H54 (cell line): ENCODE data around the gene RASEF.
"Not testable (repeated sequence)": the region's sequence is repeated elsewhere in the genome, so short reads cannot be mapped to it uniquely, and the experiment has no call there.

Experiments used
- DNase-seq: peaks from one replicate; pipeline ENCODE4 v3.0.0; 2011; ENCODE audit warnings: low spot score, mixed read lengths; ENCODE audit not compliant: insufficient read length
- FAIRE-seq: peaks from 3 replicates; lab custom pipeline; 2011; peaks lifted over from hg19 to GRCh38; lab: Jason Lieb, UNC
- POLR2A ChIP-seq: IDR thresholded peaks from 2 replicates; pipeline ENCODE4 v1.6.1; 2011; ENCODE audit warnings: low read depth, mild to moderate bottlenecking, low read length

Gene RASEF

GRCh38 chr9:82957529-82958379 is 105.2 kb downstream of the RASEF start:
- FAIRE-seq (no peak), DNase-seq (no peak)
- TF ChIP-seq POLR2A = no peak

GRCh38 chr9:82949203-82949602 is 113.7 kb downstream of the RASEF start:
- DNase-seq (no peak), FAIRE-seq (no peak)
- TF ChIP-seq POLR2A = no peak

GRCh38 chr9:82940376-82940775 is 122.6 kb downstream of the RASEF start:
- DNase-seq = no peak
- FAIRE-seq = no peak
- TF ChIP-seq POLR2A = no peak

GRCh38 chr9:82939451-82939850 is 123.5 kb downstream of the RASEF start:
- DNase-seq (no peak), FAIRE-seq (peak; percentile 60)
- no peak for TF ChIP-seq POLR2A

GRCh38 chr9:82938426-82939218 is 124.3 kb downstream of the RASEF start:
- TF ChIP-seq POLR2A = no peak
- DNase-seq (no peak), FAIRE-seq (no peak)

GRCh38 chr9:82936561-82936960 is 126.4 kb downstream of the RASEF start:
- DNase-seq, FAIRE-seq: not testable (repeated sequence)

- TF ChIP-seq POLR2A = no peak
- FAIRE-seq (peak; percentile 86), DNase-seq (peak; percentile 17)
Observed at GRCh38 chr9:82934949-82935348, 128.0 kb downstream of the RASEF start.

- DNase-seq, FAIRE-seq: not testable (repeated sequence)
Observed at GRCh38 chr9:82934025-82934424, 128.9 kb downstream of the RASEF start.

- DNase-seq (no peak), FAIRE-seq (no peak)
- TF ChIP-seq POLR2A = no peak
Observed at GRCh38 chr9:82930116-82930515, 132.8 kb downstream of the RASEF start.
